ENCODE results near the gene CACTIN. TPM values are rescaled to one million over a fixed set of nuclear protein-coding genes. Genes with fewer than 3 reads are reported as not detected.
A peak's percentile ranks its signal among the peaks of the same experiment; 100 is the strongest.

CACTIN gene
- total RNA-seq, 6 donors from 2014 or later: 21.5 to 97.4 (median 25.5) TPM

DNA sequence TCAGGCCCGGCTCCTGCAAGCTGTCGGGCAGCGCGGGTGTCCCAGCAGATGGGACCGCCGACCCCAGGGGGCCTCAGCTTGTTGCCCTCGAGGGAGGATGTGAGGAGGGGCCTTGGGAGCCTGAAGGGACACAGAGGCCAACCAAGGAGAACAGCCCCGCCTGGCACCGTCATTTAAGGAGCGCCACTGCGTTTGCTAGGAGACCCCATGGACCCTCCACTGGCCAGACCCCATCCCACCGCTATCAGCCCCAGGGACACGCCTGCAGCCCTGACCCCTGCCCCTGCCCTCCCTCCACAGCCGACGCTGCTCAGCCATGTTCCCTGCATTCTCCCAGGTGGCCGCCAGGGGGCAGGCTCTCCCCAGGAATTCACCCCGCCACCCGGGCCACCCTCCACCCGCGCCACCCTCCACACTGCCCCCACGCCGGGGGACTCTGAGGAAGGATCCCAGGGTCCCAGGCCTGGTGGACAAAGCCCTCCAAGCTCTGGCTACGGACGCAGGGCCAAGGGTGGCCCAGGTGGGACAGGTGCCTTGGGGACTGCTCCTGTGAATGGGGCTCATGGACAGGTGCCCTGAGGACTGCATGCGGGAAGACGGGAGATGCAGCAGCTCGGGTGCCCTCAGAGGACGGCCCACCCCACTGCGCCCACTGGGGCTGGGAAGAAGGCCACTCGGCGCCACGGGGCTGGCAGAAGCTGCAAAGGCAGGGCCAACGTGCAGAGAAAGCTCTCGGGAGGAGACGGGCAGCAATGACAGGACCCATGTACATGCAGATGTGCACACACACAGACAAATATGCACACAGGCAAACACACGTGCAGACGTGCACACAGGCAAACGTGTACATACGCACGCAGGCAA, 39.3 kb upstream of the CACTIN start:
- no peak for TF ChIP-seq EP300 (IDR thresholded peaks at IDR 0.05)
- TF ChIP-seq, protein P1, sequence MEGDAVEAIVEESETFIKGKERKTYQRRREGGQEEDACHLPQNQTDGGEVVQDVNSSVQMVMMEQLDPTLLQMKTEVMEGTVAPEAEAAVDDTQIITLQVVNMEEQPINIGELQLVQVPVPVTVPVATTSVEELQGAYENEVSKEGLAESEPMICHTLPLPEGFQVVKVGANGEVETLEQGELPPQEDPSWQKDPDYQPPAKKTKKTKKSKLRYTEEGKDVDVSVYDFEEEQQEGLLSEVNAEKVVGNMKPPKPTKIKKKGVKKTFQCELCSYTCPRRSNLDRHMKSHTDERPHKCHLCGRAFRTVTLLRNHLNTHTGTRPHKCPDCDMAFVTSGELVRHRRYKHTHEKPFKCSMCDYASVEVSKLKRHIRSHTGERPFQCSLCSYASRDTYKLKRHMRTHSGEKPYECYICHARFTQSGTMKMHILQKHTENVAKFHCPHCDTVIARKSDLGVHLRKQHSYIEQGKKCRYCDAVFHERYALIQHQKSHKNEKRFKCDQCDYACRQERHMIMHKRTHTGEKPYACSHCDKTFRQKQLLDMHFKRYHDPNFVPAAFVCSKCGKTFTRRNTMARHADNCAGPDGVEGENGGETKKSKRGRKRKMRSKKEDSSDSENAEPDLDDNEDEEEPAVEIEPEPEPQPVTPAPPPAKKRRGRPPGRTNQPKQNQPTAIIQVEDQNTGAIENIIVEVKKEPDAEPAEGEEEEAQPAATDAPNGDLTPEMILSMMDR (IDR thresholded peaks at IDR 0.05): peak; percentile 93 to 98 (median 96)
- H3K9me3 ChIP-seq: no peaks in the 10 kb centered on the region
- peak; percentile 73 to 76 for ATAC-seq (ENCODE audit: low FRiP score in 2 of 2)
- WGBS, 2 donors: 46 to 89% methylated on average over 12 to 38 of the region's 40 CpGs
- no peaks in the 10 kb centered on the region for H3K27me3 ChIP-seq
- H3K4me1 ChIP-seq: peaks cover 17 to 36% (median 21%) of the 10 kb centered on the region in 4 donors
- peak; percentile 58 to 92 for DNase-seq
- no peak overlapping the region for H3K4me3 ChIP-seq
- H3K27ac ChIP-seq: peak overlapping the region in 1 of 4 donors; percentile 33
- H3K36me3 ChIP-seq: peaks cover 0 to 55% (median 31%) of the 10 kb centered on the region in 4 donors

DNA sequence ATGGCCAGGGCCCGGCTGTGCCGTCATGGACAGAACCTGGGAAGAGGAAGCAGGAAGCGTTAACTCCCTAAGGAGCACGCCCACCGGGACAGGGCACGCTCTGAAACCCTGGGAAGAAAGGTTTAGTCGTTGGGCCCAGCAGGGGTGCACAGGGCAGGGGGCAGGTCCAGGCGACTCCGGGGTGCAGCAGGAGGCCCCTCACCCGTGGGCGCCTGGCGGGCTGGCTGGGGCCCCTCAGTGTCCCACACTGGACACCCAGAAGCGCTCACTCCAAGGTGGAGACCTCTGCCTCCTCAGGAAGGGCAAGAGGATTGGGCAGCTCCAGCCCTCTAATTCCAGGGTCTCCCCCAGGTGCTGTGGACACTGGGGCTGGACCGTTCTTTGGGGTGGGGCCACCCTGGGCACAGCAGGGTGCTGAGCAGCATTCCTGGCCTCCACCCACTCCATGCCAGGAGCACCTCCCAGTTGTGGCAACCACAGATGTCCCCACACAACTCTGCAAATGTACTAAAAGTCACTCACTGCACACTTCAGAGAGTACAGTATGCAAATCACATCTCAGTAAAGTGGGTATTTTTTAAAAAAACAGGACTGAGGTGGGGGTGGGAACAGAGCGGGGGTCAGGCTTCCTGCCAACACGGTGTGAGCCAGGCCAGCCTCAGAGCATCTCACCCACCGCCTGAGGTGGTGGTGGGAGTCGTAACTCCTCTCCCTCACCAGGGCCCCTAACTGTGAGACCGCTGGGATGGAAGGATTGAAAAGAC, 38.5 kb upstream of the CACTIN start:
- ATAC-seq (ENCODE audit: low FRiP score in 2 of 2) (no peak), DNase-seq (peak in 1 of 2 donors; percentile 67)
- no peaks in the 10 kb centered on the region for H3K9me3 ChIP-seq
- 83 to 85% methylated on average over 1 to 15 of the region's 19 CpGs for WGBS, 2 donors
- peaks cover 0 to 62% (median 35%) of the 10 kb centered on the region in 4 donors for H3K36me3 ChIP-seq
- peaks cover 9 to 27% (median 13%) of the 10 kb centered on the region in 4 donors for H3K4me1 ChIP-seq
- no peak overlapping the region for H3K27ac ChIP-seq
- H3K27me3 ChIP-seq: no peaks in the 10 kb centered on the region
- H3K4me3 ChIP-seq: no peak overlapping the region
- TF ChIP-seq POLR2AphosphoS5 (IDR thresholded peaks at IDR 0.05): no peak
- TF ChIP-seq, protein P1 (IDR thresholded peaks at IDR 0.05): no peak
- TF ChIP-seq POLR2A (IDR thresholded peaks at IDR 0.05): no peak
- TF ChIP-seq EP300 (IDR thresholded peaks at IDR 0.05): no peak

DNA sequence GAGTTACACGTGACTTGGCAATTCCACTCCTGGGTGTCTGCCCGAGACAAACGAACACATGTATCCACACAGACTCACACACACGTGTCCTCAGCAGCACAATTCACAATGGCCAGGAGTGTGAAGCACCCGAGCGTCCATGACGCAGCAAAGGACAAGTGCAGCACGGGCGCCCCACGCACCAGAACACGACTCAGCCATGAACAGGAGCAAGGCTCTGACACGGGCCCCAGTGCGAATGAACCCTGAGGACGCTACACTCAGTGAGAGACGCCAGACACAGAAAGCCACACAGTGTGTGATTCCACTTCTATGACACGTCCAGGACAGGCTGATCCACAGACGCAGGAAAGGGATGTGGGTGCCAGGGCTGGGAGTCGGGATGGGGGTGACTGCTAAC, 37.2 kb upstream of the CACTIN start:
- TF ChIP-seq POLR2AphosphoS5 (IDR thresholded peaks at IDR 0.05) (no peak), EP300 (IDR thresholded peaks at IDR 0.05) (no peak), POLR2A (IDR thresholded peaks at IDR 0.05) (no peak)
- TF ChIP-seq, protein P1 (IDR thresholded peaks at IDR 0.05): no peak
- H3K36me3 ChIP-seq: peaks cover 0 to 73% (median 46%) of the 10 kb centered on the region in 4 donors

DNA sequence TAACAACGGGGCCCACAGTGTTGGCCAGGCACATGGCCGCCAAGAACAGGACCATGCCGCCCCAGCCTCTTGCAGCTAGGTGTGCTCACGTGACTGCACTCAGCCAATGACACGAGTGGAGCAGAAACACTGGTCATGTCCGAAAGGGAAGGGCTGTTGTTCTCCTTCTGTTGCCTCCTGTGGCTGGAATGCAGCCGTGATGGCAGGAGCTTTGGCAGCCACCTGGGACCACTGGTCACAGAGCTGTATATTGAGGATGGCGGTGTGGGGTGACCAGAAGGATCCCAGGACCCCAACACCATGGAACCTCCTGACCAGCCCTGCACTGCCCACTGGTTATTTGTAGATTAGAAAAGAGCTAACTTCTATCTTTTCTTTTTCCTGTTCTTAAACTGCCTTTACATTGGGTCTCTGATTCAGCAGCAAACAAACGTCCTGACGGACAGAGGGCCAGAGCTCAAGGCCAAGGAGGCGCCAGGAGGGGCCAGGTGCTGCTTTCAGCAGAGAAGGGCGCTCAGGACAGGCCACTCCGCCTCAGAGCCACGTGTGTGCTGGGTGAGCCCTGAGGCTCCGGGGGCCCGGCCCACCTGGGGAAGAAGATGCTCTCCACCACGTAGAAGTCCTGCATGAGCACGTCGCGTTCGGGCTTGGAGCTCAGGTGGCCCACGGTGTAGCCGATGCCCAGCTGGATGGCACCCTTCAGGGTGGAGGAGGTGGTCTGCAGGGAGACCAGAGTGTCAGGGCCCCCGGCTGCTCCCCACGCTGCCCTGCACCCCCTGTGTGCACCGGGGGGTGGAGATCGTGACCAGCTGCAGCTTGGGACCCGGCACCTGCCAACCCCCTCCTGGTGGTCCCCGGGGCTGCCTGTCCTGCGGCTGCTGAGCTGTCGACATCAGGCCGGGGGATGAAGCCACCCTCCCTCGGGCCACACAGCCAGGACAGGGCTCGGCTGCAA, 35.0 kb upstream of the CACTIN start:
- no peaks in the 10 kb centered on the region for H3K9me3 ChIP-seq
- 95 to 96% methylated on average over 8 to 32 of the region's 34 CpGs for WGBS, 2 donors
- no peaks in the 10 kb centered on the region for H3K27me3 ChIP-seq
- H3K27ac ChIP-seq: no peak overlapping the region
- H3K4me1 ChIP-seq: peaks cover 3 to 8% (median 6%) of the 10 kb centered on the region in 4 donors
- TF ChIP-seq EP300 (IDR thresholded peaks at IDR 0.05) (no peak), POLR2A (IDR thresholded peaks at IDR 0.05) (no peak), POLR2AphosphoS5 (IDR thresholded peaks at IDR 0.05) (no peak)
- TF ChIP-seq, protein P1 (IDR thresholded peaks at IDR 0.05): no peak
- no peak for ATAC-seq (ENCODE audit: low FRiP score in 2 of 2)
- H3K4me3 ChIP-seq: no peak overlapping the region
- DNase-seq: peak in 1 of 2 donors; percentile 68
- peaks cover 0 to 85% (median 67%) of the 10 kb centered on the region in 4 donors for H3K36me3 ChIP-seq

More for the DNA sequence above, 37.2 kb upstream of the CACTIN start:
- Histone ChIP-seq H3K27ac (no peak overlapping the region), H3K27me3 (no peaks in the 10 kb centered on the region), H3K4me3 (no peak overlapping the region), H3K4me1 (peaks cover 3 to 15% (median 7%) of the 10 kb centered on the region in 4 donors), H3K9me3 (no peaks in the 10 kb centered on the region)
- ATAC-seq (ENCODE audit: low FRiP score in 2 of 2): no peak
- no peak for DNase-seq
- 96% methylated on average over 18 of the region's 18 CpGs for WGBS, 2 donors
